ENCODE results near the gene CXCR4.

CXCR4 gene

DNA sequence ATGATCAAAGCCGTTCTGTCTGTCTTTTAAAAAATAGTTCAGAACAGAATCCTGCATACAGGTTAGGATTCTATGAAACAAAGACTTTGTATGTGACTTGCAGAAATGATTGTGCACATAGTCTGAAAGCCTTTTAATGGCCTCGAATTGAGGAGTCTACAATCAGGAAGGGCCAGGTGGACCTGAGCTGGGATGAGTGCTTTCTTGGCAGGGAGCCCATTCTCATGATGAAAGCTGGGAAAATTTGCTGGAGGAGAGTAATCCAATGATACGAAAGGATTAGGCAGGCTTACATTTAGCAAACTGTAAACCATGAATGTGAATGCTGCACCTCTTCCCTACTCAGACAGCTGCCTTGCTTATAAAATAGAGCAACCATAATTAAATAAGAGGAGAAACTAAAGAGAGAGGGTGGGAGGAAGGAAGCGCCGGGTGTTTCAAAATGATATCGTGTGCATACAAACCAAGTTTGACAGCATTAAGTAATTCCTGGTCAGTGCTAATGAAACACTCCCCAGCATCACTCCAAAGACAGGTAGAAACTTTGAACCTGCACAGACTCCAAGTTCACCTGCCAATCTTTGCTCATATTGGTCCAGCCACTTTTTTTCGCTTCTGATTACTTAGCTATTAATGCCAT is 23.7 kb upstream of the CXCR4 start:
- TF ChIP-seq, protein P1, sequence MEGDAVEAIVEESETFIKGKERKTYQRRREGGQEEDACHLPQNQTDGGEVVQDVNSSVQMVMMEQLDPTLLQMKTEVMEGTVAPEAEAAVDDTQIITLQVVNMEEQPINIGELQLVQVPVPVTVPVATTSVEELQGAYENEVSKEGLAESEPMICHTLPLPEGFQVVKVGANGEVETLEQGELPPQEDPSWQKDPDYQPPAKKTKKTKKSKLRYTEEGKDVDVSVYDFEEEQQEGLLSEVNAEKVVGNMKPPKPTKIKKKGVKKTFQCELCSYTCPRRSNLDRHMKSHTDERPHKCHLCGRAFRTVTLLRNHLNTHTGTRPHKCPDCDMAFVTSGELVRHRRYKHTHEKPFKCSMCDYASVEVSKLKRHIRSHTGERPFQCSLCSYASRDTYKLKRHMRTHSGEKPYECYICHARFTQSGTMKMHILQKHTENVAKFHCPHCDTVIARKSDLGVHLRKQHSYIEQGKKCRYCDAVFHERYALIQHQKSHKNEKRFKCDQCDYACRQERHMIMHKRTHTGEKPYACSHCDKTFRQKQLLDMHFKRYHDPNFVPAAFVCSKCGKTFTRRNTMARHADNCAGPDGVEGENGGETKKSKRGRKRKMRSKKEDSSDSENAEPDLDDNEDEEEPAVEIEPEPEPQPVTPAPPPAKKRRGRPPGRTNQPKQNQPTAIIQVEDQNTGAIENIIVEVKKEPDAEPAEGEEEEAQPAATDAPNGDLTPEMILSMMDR (IDR thresholded peaks at IDR 0.05; ENCODE audit: low read length) = no peak
- TF ChIP-seq EZH2 (IDR thresholded peaks at IDR 0.05; ENCODE audit: borderline replicate concordance, low read length) = no peak
- H3F3A ChIP-seq (ENCODE audit: insufficient read depth, low read length) = peaks cover 8% of the 10 kb centered on the region; the same call in 1 of the 2 replicates
- no peaks in the 10 kb centered on the region for H4K20me1 ChIP-seq (ENCODE audit: insufficient read depth, low read length)
- H3K9me2 ChIP-seq (ENCODE audit: low read depth, low read length) = no peaks in the 10 kb centered on the region
- peak overlapping the region; percentile 25; the same call in 1 of the 2 replicates for H2AFZ ChIP-seq (ENCODE audit: low read length)
- H3K9ac ChIP-seq (ENCODE audit: low read length) = peak overlapping the region; percentile 11; the same call in 1 of the 2 replicates
- H3K36me3 ChIP-seq (ENCODE audit: insufficient read depth, low read length) = no peaks in the 10 kb centered on the region
- H3K4me3 ChIP-seq (ENCODE audit: low read depth, low read length, poor library complexity, severe bottlenecking) = no peak overlapping the region
- H3K27ac ChIP-seq (ENCODE audit: low read depth, low read length, poor library complexity, severe bottlenecking) = peak overlapping the region; percentile 54
- H3K4me2 ChIP-seq (ENCODE audit: low read length) = no peak overlapping the region
- no peaks in the 10 kb centered on the region for H3K79me2 ChIP-seq (ENCODE audit: insufficient read depth, low read length)
- H3K4me1 ChIP-seq (ENCODE audit: insufficient read depth, low read length, severe bottlenecking) = peaks cover 66% of the 10 kb centered on the region
- no peaks in the 10 kb centered on the region for H3K9me3 ChIP-seq (ENCODE audit: low read length)
- H3K27me3 ChIP-seq (ENCODE audit: insufficient read depth, low read length) = no peaks in the 10 kb centered on the region

DNA sequence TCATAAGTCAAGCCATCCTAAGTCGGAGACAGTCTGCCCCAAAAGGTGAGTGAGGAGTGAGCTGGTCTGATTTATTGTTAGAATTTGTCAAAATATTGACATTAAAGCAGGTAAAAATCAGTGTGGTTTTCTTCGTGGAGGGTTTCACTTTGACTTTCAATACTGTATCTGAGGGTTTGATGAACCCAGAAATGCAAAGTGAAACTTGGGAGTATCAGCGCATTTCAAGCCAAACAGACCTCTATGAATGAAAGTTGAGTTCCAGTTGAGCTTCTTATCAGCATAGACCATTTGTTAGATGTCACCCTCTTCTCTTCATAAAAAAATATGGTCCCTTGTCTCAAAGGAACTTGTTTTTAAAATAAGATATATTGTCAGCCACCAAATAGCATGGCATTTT is 21.7 kb upstream of the CXCR4 start:
- Histone ChIP-seq H3K27me3 (ENCODE audit: insufficient read depth, low read length) (no peaks in the 10 kb centered on the region), H3K79me2 (ENCODE audit: insufficient read depth, low read length) (no peaks in the 10 kb centered on the region), H4K20me1 (ENCODE audit: insufficient read depth, low read length) (no peaks in the 10 kb centered on the region), H3K36me3 (ENCODE audit: insufficient read depth, low read length) (no peaks in the 10 kb centered on the region), H3K4me2 (ENCODE audit: low read length) (no peak overlapping the region; the same call in 1 of the 2 replicates), H3K4me1 (ENCODE audit: insufficient read depth, low read length, severe bottlenecking) (peaks cover 86% of the 10 kb centered on the region), H3F3A (ENCODE audit: insufficient read depth, low read length) (peaks cover 18% of the 10 kb centered on the region), H2AFZ (ENCODE audit: low read length) (no peak overlapping the region), H3K9me2 (ENCODE audit: low read depth, low read length) (no peaks in the 10 kb centered on the region), H3K9me3 (ENCODE audit: low read length) (no peaks in the 10 kb centered on the region), H3K27ac (ENCODE audit: low read depth, low read length, poor library complexity, severe bottlenecking) (peak overlapping the region; percentile 100), H3K4me3 (ENCODE audit: low read depth, low read length, poor library complexity, severe bottlenecking) (no peak overlapping the region), H3K9ac (ENCODE audit: low read length) (no peak overlapping the region)
- TF ChIP-seq, protein P1 (IDR thresholded peaks at IDR 0.05; ENCODE audit: low read length) = no peak
- no peak for TF ChIP-seq EZH2 (IDR thresholded peaks at IDR 0.05; ENCODE audit: borderline replicate concordance, low read length)

DNA sequence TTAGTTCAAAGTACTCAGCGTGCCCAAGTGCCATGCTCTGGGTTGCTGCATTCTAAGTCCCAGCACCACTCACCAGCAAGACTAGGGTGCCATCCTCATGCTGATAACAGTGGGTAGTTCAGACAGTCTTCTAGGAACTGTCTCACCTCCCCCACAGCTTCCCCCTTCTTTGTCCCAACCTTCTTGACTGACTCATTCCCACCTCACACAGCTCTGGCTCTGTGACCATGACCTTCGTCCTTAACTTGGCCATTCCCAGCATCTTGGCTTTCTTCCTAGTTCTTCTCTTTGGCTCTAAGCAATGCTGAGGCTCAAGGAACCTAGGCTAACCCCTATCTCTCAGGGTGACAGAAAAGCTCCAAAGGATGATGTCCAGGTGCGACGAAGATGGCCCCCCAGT is 20.0 kb upstream of the CXCR4 start:
- no peak overlapping the region for H2AFZ ChIP-seq (ENCODE audit: low read length)
- H4K20me1 ChIP-seq (ENCODE audit: insufficient read depth, low read length) = no peaks in the 10 kb centered on the region
- no peaks in the 10 kb centered on the region for H3K9me3 ChIP-seq (ENCODE audit: low read length)
- H3K4me1 ChIP-seq (ENCODE audit: insufficient read depth, low read length, severe bottlenecking) = peaks cover 95% of the 10 kb centered on the region
- no peak overlapping the region for H3K4me3 ChIP-seq (ENCODE audit: low read depth, low read length, poor library complexity, severe bottlenecking)
- TF ChIP-seq, protein P1 (IDR thresholded peaks at IDR 0.05; ENCODE audit: low read length) = no peak
- TF ChIP-seq EZH2 (IDR thresholded peaks at IDR 0.05; ENCODE audit: borderline replicate concordance, low read length) = no peak
- peak overlapping the region; percentile 100 for H3K27ac ChIP-seq (ENCODE audit: low read depth, low read length, poor library complexity, severe bottlenecking)
- no peaks in the 10 kb centered on the region for H3K36me3 ChIP-seq (ENCODE audit: insufficient read depth, low read length)
- H3K79me2 ChIP-seq (ENCODE audit: insufficient read depth, low read length) = no peaks in the 10 kb centered on the region
- H3K27me3 ChIP-seq (ENCODE audit: insufficient read depth, low read length) = no peaks in the 10 kb centered on the region
- H3K4me2 ChIP-seq (ENCODE audit: low read length) = no peak overlapping the region
- H3F3A ChIP-seq (ENCODE audit: insufficient read depth, low read length) = peaks cover 18% of the 10 kb centered on the region
- H3K9me2 ChIP-seq (ENCODE audit: low read depth, low read length) = no peaks in the 10 kb centered on the region
- H3K9ac ChIP-seq (ENCODE audit: low read length) = peak overlapping the region; percentile 85; the same call in 1 of the 2 replicates
